ENCODE measurements around the gene CHST2.

DNA sequence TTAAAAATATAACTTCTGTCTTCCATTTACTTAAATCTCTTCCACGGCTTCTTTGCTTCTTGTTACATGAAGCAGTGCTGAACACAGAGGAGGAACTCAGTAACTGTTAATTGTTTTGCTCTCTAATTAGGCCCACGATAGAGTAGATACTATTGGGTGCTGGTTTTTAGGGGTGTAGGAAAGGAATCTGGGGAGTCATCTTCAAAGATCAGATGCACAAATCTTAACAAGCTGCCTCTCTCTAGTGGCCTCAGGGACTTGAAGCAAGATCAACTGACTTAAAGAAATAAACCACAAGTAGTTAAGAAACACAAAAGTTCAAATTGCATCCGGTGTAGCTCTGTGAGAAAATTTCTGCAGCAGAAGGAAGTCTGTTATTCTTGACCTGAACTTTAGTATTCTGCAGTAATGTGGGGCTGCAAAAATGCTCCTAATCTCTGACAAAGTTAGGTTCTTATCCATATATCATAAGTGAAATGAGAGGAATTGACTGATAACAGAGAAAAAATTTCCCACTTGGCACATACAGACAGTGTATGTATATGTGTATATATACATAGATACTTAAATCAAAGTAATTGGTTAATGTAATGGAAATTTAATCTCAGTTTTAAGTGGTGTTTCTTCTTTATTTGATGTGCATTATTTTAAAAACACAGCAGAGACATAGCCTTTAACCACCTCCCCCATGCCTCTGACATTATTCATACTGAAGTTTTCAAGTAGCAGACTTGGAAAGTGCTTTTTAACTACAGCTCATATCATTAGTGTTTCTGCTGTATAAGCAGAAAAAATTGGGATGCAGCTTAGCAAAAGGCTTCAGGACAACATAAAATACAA lies 51.8 kb downstream of the CHST2 start:
- TF ChIP-seq, protein P1, sequence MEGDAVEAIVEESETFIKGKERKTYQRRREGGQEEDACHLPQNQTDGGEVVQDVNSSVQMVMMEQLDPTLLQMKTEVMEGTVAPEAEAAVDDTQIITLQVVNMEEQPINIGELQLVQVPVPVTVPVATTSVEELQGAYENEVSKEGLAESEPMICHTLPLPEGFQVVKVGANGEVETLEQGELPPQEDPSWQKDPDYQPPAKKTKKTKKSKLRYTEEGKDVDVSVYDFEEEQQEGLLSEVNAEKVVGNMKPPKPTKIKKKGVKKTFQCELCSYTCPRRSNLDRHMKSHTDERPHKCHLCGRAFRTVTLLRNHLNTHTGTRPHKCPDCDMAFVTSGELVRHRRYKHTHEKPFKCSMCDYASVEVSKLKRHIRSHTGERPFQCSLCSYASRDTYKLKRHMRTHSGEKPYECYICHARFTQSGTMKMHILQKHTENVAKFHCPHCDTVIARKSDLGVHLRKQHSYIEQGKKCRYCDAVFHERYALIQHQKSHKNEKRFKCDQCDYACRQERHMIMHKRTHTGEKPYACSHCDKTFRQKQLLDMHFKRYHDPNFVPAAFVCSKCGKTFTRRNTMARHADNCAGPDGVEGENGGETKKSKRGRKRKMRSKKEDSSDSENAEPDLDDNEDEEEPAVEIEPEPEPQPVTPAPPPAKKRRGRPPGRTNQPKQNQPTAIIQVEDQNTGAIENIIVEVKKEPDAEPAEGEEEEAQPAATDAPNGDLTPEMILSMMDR (IDR thresholded peaks at IDR 0.05; ENCODE audit: extremely low read depth in 1 of 2, insufficient read depth in 1 of 2, low read depth in 1 of 2, low read length in 2 of 2) = no peak
- TF ChIP-seq, protein P2, sequence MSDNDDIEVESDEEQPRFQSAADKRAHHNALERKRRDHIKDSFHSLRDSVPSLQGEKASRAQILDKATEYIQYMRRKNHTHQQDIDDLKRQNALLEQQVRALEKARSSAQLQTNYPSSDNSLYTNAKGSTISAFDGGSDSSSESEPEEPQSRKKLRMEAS (IDR thresholded peaks at IDR 0.05; ENCODE audit: insufficient read depth, insufficient read length) = no peak
- TF ChIP-seq EZH2 (IDR thresholded peaks at IDR 0.05; ENCODE audit: borderline replicate concordance, low read depth, low read length, severe bottlenecking) (no peak), POLR2A (IDR thresholded peaks at IDR 0.05; ENCODE audit: low read depth, low read length) (no peak)

All from endothelial cell of umbilical vein (primary cell).